ENCODE measurements around the gene ZMYND8. TPM values are rescaled to one million over a fixed set of nuclear protein-coding genes. Genes with fewer than 3 reads are reported as not detected.

The ZMYND8 gene
- total RNA-seq, 4 donors from 2014 or later = 33.3 to 46.7 (median 39.2) TPM

DNA sequence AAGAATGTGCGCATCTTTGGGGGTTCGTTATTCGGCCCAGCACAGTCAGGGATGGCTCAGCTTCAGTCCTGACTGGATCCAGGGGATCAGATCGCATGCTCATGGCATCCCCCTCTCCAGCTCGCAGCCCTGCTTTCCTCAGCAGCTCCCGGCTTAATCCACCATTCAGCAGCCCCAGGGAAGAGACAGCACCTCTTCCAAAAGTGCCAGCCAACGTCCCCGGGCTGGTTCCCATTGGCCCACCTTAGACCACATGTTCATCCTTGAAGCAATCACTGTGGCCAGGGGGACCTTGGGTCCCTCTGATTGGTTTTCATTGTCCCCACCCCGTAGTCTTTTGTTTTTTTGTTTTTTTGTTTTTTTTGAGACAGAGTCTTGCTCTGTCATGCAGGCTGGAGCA lies 188.7 kb downstream of the ZMYND8 start:
- TF ChIP-seq, protein P1, sequence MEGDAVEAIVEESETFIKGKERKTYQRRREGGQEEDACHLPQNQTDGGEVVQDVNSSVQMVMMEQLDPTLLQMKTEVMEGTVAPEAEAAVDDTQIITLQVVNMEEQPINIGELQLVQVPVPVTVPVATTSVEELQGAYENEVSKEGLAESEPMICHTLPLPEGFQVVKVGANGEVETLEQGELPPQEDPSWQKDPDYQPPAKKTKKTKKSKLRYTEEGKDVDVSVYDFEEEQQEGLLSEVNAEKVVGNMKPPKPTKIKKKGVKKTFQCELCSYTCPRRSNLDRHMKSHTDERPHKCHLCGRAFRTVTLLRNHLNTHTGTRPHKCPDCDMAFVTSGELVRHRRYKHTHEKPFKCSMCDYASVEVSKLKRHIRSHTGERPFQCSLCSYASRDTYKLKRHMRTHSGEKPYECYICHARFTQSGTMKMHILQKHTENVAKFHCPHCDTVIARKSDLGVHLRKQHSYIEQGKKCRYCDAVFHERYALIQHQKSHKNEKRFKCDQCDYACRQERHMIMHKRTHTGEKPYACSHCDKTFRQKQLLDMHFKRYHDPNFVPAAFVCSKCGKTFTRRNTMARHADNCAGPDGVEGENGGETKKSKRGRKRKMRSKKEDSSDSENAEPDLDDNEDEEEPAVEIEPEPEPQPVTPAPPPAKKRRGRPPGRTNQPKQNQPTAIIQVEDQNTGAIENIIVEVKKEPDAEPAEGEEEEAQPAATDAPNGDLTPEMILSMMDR (IDR thresholded peaks at IDR 0.05; ENCODE audit: low read depth) = no peak

DNA sequence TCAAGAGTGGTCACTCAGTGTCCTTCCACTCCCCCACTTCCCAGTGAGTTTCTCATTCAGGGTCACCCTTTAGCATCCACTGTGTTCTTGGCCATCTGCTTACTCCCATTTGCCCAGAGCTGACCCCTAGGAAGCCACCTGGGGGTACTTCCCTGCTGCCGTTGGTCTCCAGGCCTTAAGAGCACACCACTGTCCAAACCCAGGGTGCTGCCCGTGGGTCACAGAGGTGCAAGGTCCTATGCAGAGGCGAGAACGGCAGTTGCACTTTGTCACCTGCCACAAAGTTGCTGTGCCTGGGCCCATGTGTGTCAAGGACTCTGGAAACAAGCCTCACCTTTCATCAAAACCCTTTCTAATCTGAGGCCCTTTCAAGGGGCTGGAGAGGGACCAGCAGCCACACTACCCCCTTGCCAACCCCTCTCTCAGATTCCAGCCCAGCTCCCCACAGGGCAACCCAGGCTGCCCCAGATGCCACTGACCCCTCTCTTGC lies 191.1 kb downstream of the ZMYND8 start:
- TF ChIP-seq, protein P1 (IDR thresholded peaks at IDR 0.05; ENCODE audit: low read depth) = no peak

DNA sequence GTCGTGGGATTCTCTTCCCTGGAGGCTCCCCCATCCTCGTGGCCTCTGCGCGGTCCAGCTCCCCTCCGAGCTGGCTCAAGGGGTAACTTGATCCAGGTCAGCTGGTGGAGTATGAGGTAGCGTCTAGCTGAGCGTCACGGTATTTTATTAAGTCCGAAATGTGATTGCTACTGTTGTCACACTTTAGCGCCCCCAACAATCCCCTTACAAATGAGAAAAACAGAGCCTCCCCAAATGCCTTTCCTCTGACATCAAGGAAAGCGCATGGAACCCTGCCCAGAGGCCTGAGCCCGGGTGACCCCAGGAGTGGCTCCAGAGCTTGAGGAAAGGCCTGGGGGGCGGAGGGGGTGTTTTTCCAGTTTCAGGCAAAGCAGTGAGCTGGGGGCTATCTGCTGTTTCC lies 192.4 kb downstream of the ZMYND8 start:
- TF ChIP-seq, protein P1 (IDR thresholded peaks at IDR 0.05; ENCODE audit: low read depth) = no peak

DNA sequence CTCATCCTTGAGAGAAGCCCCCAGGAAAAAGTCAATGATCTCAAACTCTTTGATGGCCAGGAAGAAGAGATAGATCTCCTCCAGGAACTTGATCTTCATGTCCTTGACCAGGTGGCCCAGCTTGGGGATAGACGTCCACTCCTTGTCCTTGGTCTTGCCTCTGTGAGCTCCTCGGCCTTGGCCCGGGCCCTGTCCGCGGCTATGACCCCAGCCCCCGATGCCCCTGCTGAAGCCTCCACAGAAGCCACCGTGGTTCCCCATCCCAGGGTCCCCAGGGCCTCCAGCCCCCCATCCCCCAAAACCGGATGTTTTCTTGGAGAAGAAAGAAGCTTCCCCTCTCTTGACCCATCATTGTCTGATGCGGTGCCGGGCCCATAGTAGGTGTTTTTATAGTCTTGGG lies 195.1 kb downstream of the ZMYND8 start:
- TF ChIP-seq, protein P1 (IDR thresholded peaks at IDR 0.05; ENCODE audit: low read depth) = no peak

DNA sequence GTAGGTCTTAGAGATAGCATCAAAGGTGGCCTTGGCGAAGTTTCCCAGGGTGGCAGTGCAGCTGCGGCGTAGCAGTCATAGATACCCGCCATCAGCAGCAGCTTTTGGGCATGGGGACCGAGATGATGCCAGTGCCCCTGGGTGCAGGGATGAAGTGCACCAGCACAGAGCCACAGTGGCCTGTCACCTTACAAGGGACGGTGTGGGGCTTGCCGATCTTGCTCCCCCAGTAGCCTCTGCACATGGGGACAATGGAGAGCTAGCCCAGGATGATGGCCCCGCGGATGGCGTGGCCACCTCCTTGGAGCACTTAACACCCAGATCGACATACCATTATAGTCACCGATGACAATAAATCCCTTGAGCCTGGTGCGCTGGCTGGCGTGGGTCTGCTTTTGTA lies 195.5 kb downstream of the ZMYND8 start:
- TF ChIP-seq, protein P1 (IDR thresholded peaks at IDR 0.05; ENCODE audit: low read depth) = no peak

DNA sequence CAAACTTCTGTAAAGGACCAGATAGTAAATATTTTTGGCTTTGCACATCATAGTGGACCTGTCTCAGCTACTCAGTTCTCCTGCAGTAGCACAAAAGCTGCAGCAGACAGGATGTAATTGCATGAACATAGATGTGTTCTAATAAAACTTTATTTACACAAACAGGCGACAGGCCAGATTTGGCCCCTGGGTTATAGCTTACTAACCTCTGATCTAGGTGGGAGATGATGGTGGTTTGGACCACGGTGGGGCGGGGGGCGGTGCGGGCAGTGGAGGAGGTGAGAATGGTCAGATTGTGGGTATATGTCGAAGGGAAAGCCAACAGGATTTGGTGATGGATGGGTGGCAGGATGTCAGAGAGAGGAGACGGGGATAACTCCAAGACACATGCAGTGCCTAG lies 196.3 kb downstream of the ZMYND8 start:
- TF ChIP-seq, protein P1 (IDR thresholded peaks at IDR 0.05; ENCODE audit: low read depth) = no peak

Small RNA genes lying within 50 kb of the gene (small RNA-seq; reads per million reads assigned to genes)
- gene MIR3616 = not detected

Other genes starting within 250 kb of the ZMYND8 start
- gene NCOA3, start 145.2 kb upstream of the ZMYND8 start, total RNA-seq = 10 to 100 TPM; 41.6 to 74.7 (median 55.8) TPM